Spleen (tissue), 7 donors: ENCODE data around the gene SKP1.

Experiments
- CTCF ChIP-seq, 11 experiments: fragments of 200-600 bp in 7 of 11; fragments of 450-650 bp in 4 of 11; sonication (generic) in 4 of 11; IDR thresholded peaks in 8 of 11; conservative IDR thresholded peaks in 3 of 11; 1 replicate in 7 of 11; 2 replicates in 4 of 11; pipeline versions ENCODE4 v1.4.0 to v1.8.0; 2016 to 2021; ENCODE audit warnings: antibody characterized with exemption in 11 of 11, inconsistent platforms in 4 of 11, mild to moderate bottlenecking in 1 of 11
- POLR2AphosphoS5 ChIP-seq, 3 donors: sonication (generic); formaldehyde crosslinking; IDR thresholded peaks; one replicate each; pipeline ENCODE4 v1.5.1; 2017; ENCODE audit warnings: antibody characterized with exemption in 3 of 3
- donor health status: DM: no; HTN: no; CAD: no; lungs with moderate emphysema.
- donor health status: DM: no; HTN: no; CAD: no.
- donor health status: DM: no; HTN: no; CAD: no.

DNA sequence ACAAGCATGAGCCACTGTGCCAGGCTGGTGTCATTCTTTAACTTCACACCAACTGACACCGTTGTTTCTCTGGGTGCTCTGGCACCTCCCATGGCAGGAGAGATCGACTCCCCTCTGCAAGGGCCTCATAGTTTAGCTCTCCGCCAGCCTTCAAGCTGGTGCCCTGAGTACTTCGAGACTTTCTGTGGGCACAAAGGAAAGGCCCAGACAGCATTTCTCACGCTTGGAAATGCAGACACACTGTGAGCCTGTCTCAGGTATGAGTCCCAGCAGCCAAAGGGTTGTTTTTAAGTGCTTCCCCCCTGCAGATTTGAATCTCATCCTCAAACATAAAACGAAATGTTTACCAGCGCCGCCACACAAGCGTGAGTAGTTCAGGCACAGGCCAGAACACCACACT, 73.4 kb downstream of the SKP1 start:
- TF ChIP-seq CTCF (IDR thresholded peaks at IDR 0.05 in 8 of 11, conservative IDR thresholded peaks at IDR 0.05 in 3 of 11) (no peak), POLR2AphosphoS5 (IDR thresholded peaks at IDR 0.05) (no peak)
